SH-SY5Y (cell line): ENCODE measurements around the gene PCDHGB5.

Experiments
- GATA2 ChIP-seq: IDR thresholded peaks from 2 replicates; pipeline ENCODE4 v1.6.1; 2011; ENCODE audit warnings: mild to moderate bottlenecking, low read depth, low read length
- GATA3 ChIP-seq: IDR thresholded peaks from 2 replicates; pipeline ENCODE4 v1.6.1; 2011; ENCODE audit warnings: low read depth, mild to moderate bottlenecking, low read length, moderate library complexity

GRCh38 chr5:141382469-141383294 is 15.1 kb upstream of the PCDHGB5 start, which contains the start of gene PCDHGA7:
- TF ChIP-seq GATA3 (no peak), GATA2 (no peak; the same call in 1 of the 2 replicates)
